ENCODE measurements around the gene CPN1. TPM values are rescaled to one million over a fixed set of nuclear protein-coding genes. Genes with fewer than 3 reads are reported as not detected.
A peak's percentile ranks its signal among the peaks of the same experiment; 100 is the strongest.

CPN1 gene
- total RNA-seq, 4 donors from 2014 or later = 0.20 TPM; not detected in 3

GRCh38 chr10:99994801-99995200 is 86.9 kb downstream of the CPN1 start:
- no peaks in the 10 kb centered on the region for H3K27me3 ChIP-seq
- H3K36me3 ChIP-seq = no peaks in the 10 kb centered on the region
- no peaks in the 10 kb centered on the region for H3K9me3 ChIP-seq
- DNase-seq = no peak
- no peak overlapping the region for H3K4me3 ChIP-seq
- H3K4me1 ChIP-seq = peaks cover 52 to 59% of the 10 kb centered on the region in 2 donors
- H3K27ac ChIP-seq = peak overlapping the region; percentile 3 to 54 (median 24)
- no peak for ATAC-seq
- intact Hi-C loops (cut with DNase I; ENCODE audit: low total_unique reads) (loop anchor here (5.0 kb wide), 1 partner anchor 252 kb away; no protein-coding TSS in a partner anchor), in situ Hi-C loops (cut with MboI; ENCODE audit: low sequenced_read_pairs in 4 of 4) (no loop called here)
- TF ChIP-seq CTCF (IDR thresholded peaks at IDR 0.05 in 4 of 5, conservative IDR thresholded peaks at IDR 0.05 in 1 of 5) = no peak
- TF ChIP-seq POLR2A (IDR thresholded peaks at IDR 0.05) = no peak

GRCh38 chr10:99993701-99994689 is 87.7 kb downstream of the CPN1 start:
- Histone ChIP-seq H3K36me3 (no peaks in the 10 kb centered on the region), H3K27me3 (no peaks in the 10 kb centered on the region), H3K4me1 (peaks cover 44 to 52% of the 10 kb centered on the region in 2 donors), H3K9me3 (no peaks in the 10 kb centered on the region), H3K4me3 (no peak overlapping the region), H3K27ac (peak overlapping the region; percentile 3 to 54 (median 24))
- in situ Hi-C loops (cut with MboI; ENCODE audit: low sequenced_read_pairs in 4 of 4) (no loop called here), intact Hi-C loops (cut with DNase I; ENCODE audit: low total_unique reads) (no loop called here)
- ATAC-seq (peak; percentile 6 to 17), DNase-seq (peak; percentile 44 to 58)
- TF ChIP-seq POLR2A (IDR thresholded peaks at IDR 0.05) (no peak), CTCF (IDR thresholded peaks at IDR 0.05 in 4 of 5, conservative IDR thresholded peaks at IDR 0.05 in 1 of 5) (no peak)

Other genes starting within 250 kb of the CPN1 start
- gene DNMBP, start 71.9 kb downstream of the CPN1 start, total RNA-seq = 10 to 100 TPM in 3 of 4 donors, 1 to 10 TPM in 1; 9.5 to 22.5 (median 15.0) TPM
- gene ERLIN1, start 104.2 kb upstream of the CPN1 start, total RNA-seq = 1 to 10 TPM; 5.3 to 8.5 (median 7.3) TPM
- 10 to 100 TPM; 19.4 to 31.4 (median 23.5) TPM for gene CHUK, start 147.7 kb upstream of the CPN1 start, total RNA-seq
- 10 to 100 TPM; 11.6 to 13.8 (median 13.0) TPM for gene CWF19L1, start 185.8 kb upstream of the CPN1 start, total RNA-seq
- 100 to 1,000 TPM in 1 of 4 donors, 10 to 100 TPM in 3; 60.4 to 114 (median 75.1) TPM for gene BLOC1S2, start 204.8 kb upstream of the CPN1 start, total RNA-seq
- gene PKD2L1, start 248.4 kb upstream of the CPN1 start, total RNA-seq = not detected

All from gastrocnemius medialis (tissue), 4 donors.